HG02938 (cell line): ENCODE data around the gene SLC5A1.
"Not testable (repeated sequence)": the region's sequence is repeated elsewhere in the genome, so short reads cannot be mapped to it uniquely, and the experiment has no call there.

Experiments used
- ATAC-seq: cut with Tn5 transposase; IDR thresholded peaks from one replicate; pipeline ENCODE4 v1.9.1; 2021; ENCODE audit warnings: mild to moderate bottlenecking, moderate library complexity; ENCODE audit not compliant: unreplicated experiment

The SLC5A1 gene

GRCh38 chr22:32083814-32084213 lies 40.8 kb downstream of the SLC5A1 start:
- no peak for ATAC-seq

DNA sequence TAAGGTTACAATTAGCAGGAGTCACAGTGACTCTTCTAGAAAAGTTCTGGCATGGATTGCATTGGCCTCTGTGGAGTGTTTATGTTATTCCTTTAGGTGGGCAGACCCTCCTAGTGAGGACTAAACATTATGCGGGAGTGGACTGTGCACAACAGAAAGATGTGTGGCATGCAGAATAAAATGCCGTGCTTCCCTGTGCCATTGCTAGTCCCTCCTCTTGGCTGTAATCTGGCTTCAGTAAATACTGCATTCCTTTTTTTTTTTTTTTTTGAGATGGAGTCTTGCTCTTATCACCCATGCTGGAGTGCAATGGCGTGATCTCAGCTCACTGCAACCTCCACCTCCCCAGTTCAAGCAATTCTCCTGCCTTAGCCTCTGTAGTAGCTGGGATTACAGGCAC lies 45.0 kb downstream of the SLC5A1 start:
- ATAC-seq = no peak

- ATAC-seq = no peak
Measured at GRCh38 chr22:32097018-32097417, 54.0 kb downstream of the SLC5A1 start.

GRCh38 chr22:32097881-32098499 lies 54.9 kb downstream of the SLC5A1 start:
- no peak for ATAC-seq

- ATAC-seq = no peak
Measured at GRCh38 chr22:32100711-32101110, 57.6 kb downstream of the SLC5A1 start.

DNA sequence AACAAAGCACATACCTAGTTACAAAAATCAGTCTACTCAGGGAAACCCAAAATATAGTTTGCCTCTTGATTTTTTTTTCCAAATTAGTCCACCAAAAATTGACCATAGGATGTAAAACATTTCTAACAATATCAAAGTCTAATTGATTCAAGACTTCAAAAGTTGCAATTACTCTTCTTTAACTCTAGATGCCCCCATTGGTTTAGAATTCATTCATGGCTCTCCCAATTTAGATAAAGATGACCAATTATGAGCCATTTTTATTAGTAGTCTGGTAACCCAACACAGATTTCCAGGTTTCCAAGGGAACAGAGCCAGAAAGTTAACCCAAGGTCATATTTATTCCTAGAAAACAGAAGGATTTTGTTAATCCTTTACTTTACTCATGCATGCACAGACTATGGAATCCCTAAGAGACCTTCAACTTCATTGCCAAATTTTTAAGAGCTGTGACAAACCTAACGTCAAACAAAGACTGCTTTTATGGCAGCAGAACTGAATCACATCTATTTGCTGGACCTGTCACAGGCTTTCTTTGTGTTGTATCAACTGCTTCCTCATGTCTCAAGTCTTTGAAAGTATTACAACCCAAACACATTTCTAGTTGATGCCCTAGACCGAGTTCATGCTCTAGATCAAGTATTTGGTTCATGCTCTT lies 60.7 kb downstream of the SLC5A1 start:
- no peak for ATAC-seq

DNA sequence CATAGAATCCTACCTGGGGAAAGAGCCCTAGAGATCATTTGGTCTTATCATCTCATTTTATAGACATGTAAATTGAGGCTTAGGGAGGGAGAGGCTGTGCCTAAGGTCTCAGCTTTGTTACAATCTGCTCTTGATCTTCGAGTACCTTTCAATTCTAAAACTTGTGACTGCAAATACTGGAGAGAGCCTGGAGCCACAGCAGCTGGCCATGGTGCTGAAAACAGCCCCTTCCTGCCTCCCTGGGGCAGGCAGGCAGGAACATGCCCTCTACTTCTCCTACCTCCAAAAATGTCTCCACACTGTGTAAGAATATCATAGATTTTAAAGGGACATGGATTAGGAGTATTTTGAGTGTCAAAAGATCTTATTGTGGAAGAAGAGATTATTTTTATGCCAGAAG lies 63.9 kb downstream of the SLC5A1 start:
- ATAC-seq = no peak

GRCh38 chr22:32112380-32112779 lies 69.3 kb downstream of the SLC5A1 start:
- no peak for ATAC-seq

DNA sequence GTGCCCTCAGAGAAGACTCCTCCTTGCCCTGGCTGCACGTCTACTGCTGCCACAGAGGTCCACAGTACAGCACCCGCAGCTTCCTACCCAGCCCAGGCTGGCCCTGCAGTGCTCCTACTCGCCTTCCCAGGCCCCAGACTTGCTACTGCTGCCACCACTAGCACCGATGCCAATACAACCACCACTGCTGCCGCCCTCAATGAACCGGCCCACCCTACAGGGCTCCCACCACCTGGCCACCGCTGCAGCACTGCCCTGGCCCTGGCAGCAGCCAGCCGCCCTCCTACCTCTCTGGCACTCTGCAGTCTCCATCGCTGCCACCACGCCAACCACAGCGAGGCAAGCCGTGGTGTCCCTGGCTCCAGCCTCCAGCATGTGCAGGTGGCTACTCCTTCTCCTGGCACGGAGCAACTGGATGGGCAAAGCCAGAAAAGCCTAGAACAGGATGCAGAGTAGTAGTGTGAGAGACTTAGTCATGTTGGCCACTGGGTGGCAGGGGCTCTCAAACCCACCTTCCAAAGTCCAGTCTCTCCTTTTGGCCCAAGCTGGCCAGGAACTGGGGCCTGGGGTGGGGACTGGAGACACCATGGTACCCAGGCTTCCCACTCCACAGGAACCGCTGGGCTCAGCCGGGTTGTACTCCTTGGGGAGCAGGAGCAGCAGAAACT lies 76.6 kb downstream of the SLC5A1 start:
- no peak for ATAC-seq

- ATAC-seq = no peak
Measured at GRCh38 chr22:32120603-32121002, 77.5 kb downstream of the SLC5A1 start.

- ATAC-seq = no peak
Measured at GRCh38 chr22:32122899-32123298, 79.8 kb downstream of the SLC5A1 start.

- no peak for ATAC-seq
Measured at GRCh38 chr22:32123657-32124056, 80.6 kb downstream of the SLC5A1 start.

DNA sequence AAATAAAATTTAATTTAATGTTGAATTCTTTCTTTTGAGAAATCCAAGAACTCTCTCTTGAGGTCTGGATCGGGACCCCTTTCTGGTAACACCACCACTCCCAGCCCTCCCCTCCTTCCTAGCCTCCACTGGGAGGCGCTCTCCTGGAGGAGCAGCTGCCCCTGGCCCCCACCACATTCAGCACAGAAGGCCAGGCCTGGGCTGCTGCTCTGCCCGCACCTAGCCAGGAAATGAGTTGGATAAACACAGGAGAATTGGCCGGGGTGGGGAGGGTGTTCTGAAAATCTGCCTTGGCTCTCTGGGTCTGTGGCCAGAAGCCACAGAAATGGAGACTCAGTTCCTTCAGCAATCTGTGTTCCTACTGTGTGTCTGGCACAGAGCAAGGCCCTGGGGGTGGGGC lies 84.8 kb downstream of the SLC5A1 start:
- ATAC-seq = no peak

DNA sequence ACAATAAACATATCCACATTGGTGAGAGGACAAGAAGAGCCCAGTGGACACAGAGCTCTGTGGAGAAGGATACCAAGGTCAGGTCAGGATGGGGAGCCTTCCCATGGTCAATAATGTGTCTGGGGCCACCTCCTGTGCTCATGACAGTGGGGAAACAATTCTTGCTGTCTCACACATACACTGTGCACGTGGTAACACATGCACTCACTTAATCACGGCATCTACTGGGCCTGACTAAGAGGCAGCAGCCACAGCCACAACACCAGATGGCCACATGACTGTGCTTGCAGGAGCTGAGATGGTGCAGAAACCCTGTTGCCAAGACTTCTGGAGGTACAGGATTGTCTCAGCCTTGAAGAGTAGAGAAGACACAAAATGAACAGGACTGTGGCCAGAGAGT lies 87.4 kb downstream of the SLC5A1 start:
- ATAC-seq = no peak

DNA sequence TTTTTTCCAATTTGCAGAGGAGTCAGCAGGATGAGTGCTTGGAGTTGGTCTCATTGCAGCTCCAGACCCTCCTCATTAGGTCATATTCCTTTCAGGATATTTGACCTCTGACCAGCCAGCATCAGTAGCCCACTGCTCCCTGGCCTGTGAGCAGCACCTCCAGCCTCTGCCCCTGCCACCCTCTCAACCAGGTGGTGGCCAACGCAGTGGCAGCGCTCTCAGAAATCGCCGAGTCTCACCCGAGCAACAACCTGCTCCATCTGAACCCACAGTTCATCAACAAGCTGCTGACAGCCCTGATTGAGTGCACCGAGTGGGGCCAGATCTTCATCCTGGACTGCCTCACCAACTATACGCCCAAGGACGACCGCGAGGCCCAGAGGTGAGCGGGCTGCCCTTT lies 89.1 kb downstream of the SLC5A1 start:
- no peak for ATAC-seq

DNA sequence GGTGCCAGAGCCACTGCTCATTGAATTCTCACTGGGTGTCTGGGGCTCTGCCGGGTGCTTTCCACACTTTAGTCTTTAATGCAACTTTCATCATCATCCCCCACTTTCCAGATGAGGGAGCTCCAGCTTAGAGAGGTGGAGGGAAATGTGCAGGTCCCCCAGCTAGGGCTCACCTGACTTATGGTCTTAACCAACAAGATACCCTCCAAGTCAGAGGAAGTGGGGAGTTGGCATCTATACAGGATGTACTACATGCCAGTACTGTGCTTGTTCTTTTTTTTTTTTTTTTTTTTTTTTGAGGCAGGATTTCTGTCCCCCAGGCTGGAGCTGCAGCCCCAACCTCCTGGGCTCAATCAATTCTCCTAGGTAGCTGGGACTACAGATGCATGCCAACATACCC lies 89.7 kb downstream of the SLC5A1 start:
- ATAC-seq = no peak

DNA sequence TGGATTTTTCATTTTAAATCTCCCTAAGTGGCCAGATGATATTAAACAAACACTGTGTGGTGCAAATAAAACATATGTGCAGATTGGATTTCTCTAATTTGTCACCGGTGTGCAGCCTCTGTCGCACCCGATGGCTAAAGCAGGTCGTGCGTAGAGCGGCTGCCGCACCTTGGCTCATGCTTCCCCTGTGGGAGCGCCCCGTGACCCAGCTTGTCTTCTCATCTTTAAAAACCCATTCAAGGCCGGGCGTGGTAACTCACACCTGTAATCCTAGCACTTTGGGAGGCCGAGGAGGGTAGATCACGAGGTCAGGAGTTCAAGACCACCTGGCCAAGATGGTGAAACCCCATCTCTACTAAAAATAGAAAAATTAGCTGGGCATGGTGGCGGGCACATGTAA lies 91.7 kb downstream of the SLC5A1 start:
- ATAC-seq = not testable (repeated sequence)

- ATAC-seq = not testable (repeated sequence)
Measured at GRCh38 chr22:32135958-32136357, 92.9 kb downstream of the SLC5A1 start.

DNA sequence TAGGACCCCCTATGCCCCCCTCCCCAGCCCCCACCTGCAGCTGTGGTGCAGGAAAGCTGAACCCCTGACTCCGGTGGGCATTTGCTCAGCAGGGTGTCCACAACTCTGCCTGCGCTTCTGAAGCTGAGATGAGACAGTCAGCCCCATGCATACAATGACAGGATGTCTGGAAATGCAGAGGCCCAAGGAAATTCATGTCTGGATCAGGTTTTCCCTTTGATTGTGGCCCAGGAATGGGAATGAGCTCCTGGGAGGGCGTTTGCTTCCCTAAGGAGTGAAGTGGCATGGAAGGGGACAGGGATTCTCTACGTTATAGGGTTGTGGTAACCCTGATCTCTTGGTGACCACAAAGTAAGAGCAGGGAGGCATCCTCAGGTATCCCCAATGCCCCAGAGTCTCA lies 93.8 kb downstream of the SLC5A1 start:
- not testable (repeated sequence) for ATAC-seq

GRCh38 chr22:32137731-32138324 lies 94.8 kb downstream of the SLC5A1 start:
- not testable (repeated sequence) for ATAC-seq

- not testable (repeated sequence) for ATAC-seq
Measured at GRCh38 chr22:32138576-32138975, 95.5 kb downstream of the SLC5A1 start.

- ATAC-seq = not testable (repeated sequence)
Measured at GRCh38 chr22:32140688-32141087, 97.6 kb downstream of the SLC5A1 start.
